Endothelial cell of umbilical vein (primary cell): ENCODE results near the gene HOXB5. TPM values are rescaled to one million over a fixed set of nuclear protein-coding genes. Genes with fewer than 3 reads are reported as not detected.

Source experiments
- BruUV-seq: library from RNA; stranded (reverse); fragments of 400-500 nt; replicated peaks from 2 replicates; lab custom pipeline; 2021; lab: Mats Ljungman, UMichigan
- CTCF ChIA-PET: fragments of 300-600, 350-600 bp; sonication (Branson Sonifier 250); formaldehyde crosslinking; loops from one replicate; lab custom pipeline; 2021; ENCODE audit warnings: antibody characterized with exemption, inconsistent platforms; lab: Charles Lee
- POLR2A ChIA-PET: fragments of 300-600, 350-600 bp; sonication (Branson Sonifier 250); formaldehyde crosslinking; loops from one replicate; lab custom pipeline; 2021; ENCODE audit warnings: antibody characterized with exemption, inconsistent platforms; lab: Charles Lee
- DNase-seq: peaks from one replicate; pipeline ENCODE4 v3.0.0-alpha.2; 2011; ENCODE audit warnings: low read depth, low spot score
- FAIRE-seq: peaks from 2 replicates; lab custom pipeline; 2011; peaks lifted over from hg19 to GRCh38; lab: Jason Lieb, UNC
- H2AFZ ChIP-seq: 2 replicates; pipeline ENCODE4 v1.6.0; 2012; ENCODE audit warnings: low read depth, low read length, control low read depth, inconsistent platforms
- H3K27ac ChIP-seq: 2 replicates; pipeline ENCODE4 v1.5.1; 2011; ENCODE audit warnings: low read depth, mild to moderate bottlenecking, control low read depth, low read length, moderate library complexity; ENCODE audit not compliant: insufficient read depth
- H3K27me3 ChIP-seq, 2 experiments: 2 replicates each; pipeline versions ENCODE4 v1.6.0 to v1.6.1; 2011; ENCODE audit warnings: low read length in 2 of 2, mixed read lengths in 1 of 2; ENCODE audit not compliant: control insufficient read depth in 2 of 2, insufficient read depth in 2 of 2
- H3K36me3 ChIP-seq, 2 experiments: 2 replicates in 1 of 2; 3 replicates in 1 of 2; pipeline ENCODE4 v1.5.1; 2011; ENCODE audit warnings: low read length in 2 of 2, mild to moderate bottlenecking in 1 of 2, moderate library complexity in 1 of 2; ENCODE audit not compliant: control insufficient read depth in 2 of 2, insufficient read depth in 2 of 2; ENCODE audit errors: extremely low read depth in 1 of 2
- H3K4me1 ChIP-seq: 3 replicates; pipeline ENCODE4 v1.5.1; 2011; ENCODE audit warnings: mild to moderate bottlenecking, low read length; ENCODE audit not compliant: control insufficient read depth, insufficient read depth; ENCODE audit errors: extremely low read depth
- H3K4me2 ChIP-seq: 2 replicates; pipeline ENCODE4 v1.6.1; 2011; ENCODE audit warnings: low read length, control low read depth, mixed read lengths; ENCODE audit not compliant: insufficient read depth
- H3K4me3 ChIP-seq, 3 experiments: fragments of 200-600 bp in 1 of 3; sonication (generic), shearing (Covaris generic) in 1 of 3; replicated peaks in 1 of 3; 2 replicates each; pipeline ENCODE4 v1.5.1; 2011 to 2016; ENCODE audit warnings: control low read depth in 3 of 3, low read length in 3 of 3, mild to moderate bottlenecking in 2 of 3, inconsistent platforms in 1 of 3, low read depth in 1 of 3, moderate library complexity in 1 of 3; ENCODE audit not compliant: insufficient read depth in 1 of 3
- H3K79me2 ChIP-seq: 2 replicates; pipeline ENCODE4 v1.6.0; 2012; ENCODE audit warnings: low read length, inconsistent platforms; ENCODE audit not compliant: control insufficient read depth, insufficient read depth
- H3K9ac ChIP-seq: replicated peaks from 2 replicates; pipeline ENCODE3; 2011; ENCODE audit warnings: low read length, control low read depth; ENCODE audit not compliant: insufficient read depth; ENCODE audit errors: extremely low read depth
- H3K9me1 ChIP-seq: replicated peaks from 3 replicates; pipeline ENCODE4 v1.6.0; 2011; ENCODE audit warnings: mild to moderate bottlenecking, low read length; ENCODE audit not compliant: control insufficient read depth, insufficient read depth; ENCODE audit errors: extremely low read depth
- H3K9me3 ChIP-seq: replicated peaks from 2 replicates; pipeline ENCODE4 v1.5.1; 2012; ENCODE audit warnings: low read length, inconsistent platforms; ENCODE audit not compliant: control insufficient read depth, insufficient read depth
- H4K20me1 ChIP-seq: replicated peaks from 2 replicates; pipeline ENCODE3; 2011; ENCODE audit warnings: mild to moderate bottlenecking, low read length; ENCODE audit not compliant: control insufficient read depth, insufficient read depth; ENCODE audit errors: extremely low read depth
- CTCF ChIP-seq, 2 donors: IDR thresholded peaks; 1 replicate in 1 of 2; 2 replicates in 1 of 2; pipeline ENCODE4 v1.5.1; 2011; ENCODE audit warnings: low read length in 2 of 2, mild to moderate bottlenecking in 2 of 2, moderate library complexity in 2 of 2, control low read depth in 1 of 2, inconsistent platforms in 1 of 2, low read depth in 1 of 2; ENCODE audit not compliant: insufficient read depth in 1 of 2; ENCODE audit errors: extremely low read depth in 1 of 2
- EZH2 ChIP-seq: IDR thresholded peaks from 2 replicates; pipeline ENCODE4 v1.6.1; 2012; ENCODE audit warnings: borderline replicate concordance, low read depth, mild to moderate bottlenecking, moderate library complexity, low read length, inconsistent platforms; ENCODE audit not compliant: severe bottlenecking
- FOS ChIP-seq: IDR thresholded peaks from 2 replicates; pipeline ENCODE4 v1.6.1; 2011; ENCODE audit warnings: mild to moderate bottlenecking, low read length, moderate library complexity, borderline replicate concordance; ENCODE audit not compliant: insufficient read depth
- GATA2 ChIP-seq: IDR thresholded peaks from 2 replicates; pipeline ENCODE4 v1.7.0; 2011; ENCODE audit warnings: low read depth, mild to moderate bottlenecking, moderate library complexity, mixed read lengths, low read length; ENCODE audit not compliant: insufficient read length, insufficient read depth
- JUN ChIP-seq: IDR thresholded peaks from 2 replicates; pipeline ENCODE4 v1.6.1; 2011; ENCODE audit warnings: borderline replicate concordance, low read depth; ENCODE audit not compliant: insufficient read length, insufficient read depth
- MYC ChIP-seq: IDR thresholded peaks from one replicate; pipeline ENCODE4 v1.6.1; 2011; ENCODE audit warnings: mild to moderate bottlenecking, low read depth, low read length
- POLR2A ChIP-seq: IDR thresholded peaks from 2 replicates; pipeline ENCODE4 v1.6.1; 2012; ENCODE audit warnings: low read depth, mild to moderate bottlenecking, control low read depth, low read length
- POLR2AphosphoS5 ChIP-seq: IDR thresholded peaks from 2 replicates; pipeline ENCODE4 v1.6.1; 2012; ENCODE audit warnings: low read depth, mild to moderate bottlenecking, control low read depth, low read length, moderate library complexity; ENCODE audit not compliant: insufficient read depth
- dilution Hi-C: fragments of 300-500 bp; cut with MboI; formaldehyde crosslinking; loops from one replicate; pipeline ENCODE4 v1.15.0; 2019; ENCODE audit warnings: low sequenced_read_pairs; ENCODE audit not compliant: extremely low pct_ligation_motif_present
- intact Hi-C: fragments of 100-400 bp; cut with micrococcal nuclease; formaldehyde crosslinking; loops from one replicate; pipeline ENCODE4 v1.10.0; 2022
- polyA plus RNA-seq, 4 experiments: library from polyadenylated mRNA; depleted of rRNA in 3 of 4; stranded (reverse) in 3 of 4; unstranded in 1 of 4; fragments of >200 nt; gene quantifications; 2 replicates each; pipeline versions ENCODE4 v1.2.1 to v1.2.3, GENCODE V29; 2011 to 2012; ENCODE audit warnings: missing spikeins in 1 of 4
- total RNA-seq: library from RNA; stranded (reverse); gene quantifications from 2 replicates; pipeline ENCODE4 v1.2.3, GENCODE V29; 2021
- TF ChIP-seq, protein P1 (sequence below): IDR thresholded peaks from 2 replicates; pipeline ENCODE4 v1.6.1; 2011; ENCODE audit not compliant: insufficient read depth, insufficient read length

The HOXB5 gene
- total and polyA plus RNA-seq, 2 donors (not counting 3 experiments of a cell fraction or from before 2014, with no cell fraction given): 2.0 to 8.5 TPM

GRCh38 chr17:48575673-48576478 is 17.7 kb downstream of the HOXB5 start:
- Histone ChIP-seq H3K4me1 (peaks cover 79% of the 10 kb centered on the region), H3K9me1 (no peaks in the 10 kb centered on the region), H3K36me3 (peaks cover 0 to 3% of the 10 kb centered on the region in 2 experiments), H2AFZ (no peak overlapping the region), H3K79me2 (peaks cover 93% of the 10 kb centered on the region), H3K4me3 (peak overlapping the region; percentile 9 to 69 (median 46)), H3K9ac (peak overlapping the region; percentile 54), H3K9me3 (no peaks in the 10 kb centered on the region), H3K27ac (peak overlapping the region; percentile 66), H3K27me3 (no peaks in the 10 kb centered on the region), H4K20me1 (no peaks in the 10 kb centered on the region), H3K4me2 (peak overlapping the region; percentile 81)
- intact Hi-C loops: loop anchor here (1.0 kb wide), 1 partner anchor 32 kb away; no protein-coding TSS in a partner anchor
- ChIA-PET CTCF (interaction anchor here (1.0 to 2.4 kb wide), 3 partner anchors 19 to 27 kb away, joined by 3 to 9 read pairs (median 4); no protein-coding TSS in a partner anchor), POLR2A (no interaction called here)
- no TSS peak for BruUV-seq
- TF ChIP-seq MYC: no peak
- no peak for TF ChIP-seq POLR2A
- dilution Hi-C loops: no loop called here
- DNase-seq (peak; percentile 65), FAIRE-seq (peak; percentile 47)

GRCh38 chr17:48575066-48575582 is 18.5 kb downstream of the HOXB5 start:
- ChIA-PET POLR2A (no interaction called here), CTCF (interaction anchor here (0.7 to 2.4 kb wide), 3 partner anchors 19 to 222 kb away, joined by 3 to 9 read pairs (median 4); no protein-coding TSS in a partner anchor)
- no TSS peak for BruUV-seq
- dilution Hi-C loops (no loop called here), intact Hi-C loops (loop anchor here (1.0 kb wide), 1 partner anchor 31 kb away; no protein-coding TSS in a partner anchor)
- H3K9ac ChIP-seq: peak overlapping the region; percentile 29
- H3K27ac ChIP-seq: peak overlapping the region; percentile 47
- no peak overlapping the region for H2AFZ ChIP-seq
- no peaks in the 10 kb centered on the region for H3K27me3 ChIP-seq
- peak overlapping the region; percentile 81 for H3K4me2 ChIP-seq
- TF ChIP-seq MYC (no peak), POLR2AphosphoS5 (no peak), CTCF (IDR thresholded peaks at IDR 0.05; ENCODE audit: extremely low read depth in 1 of 2, insufficient read depth in 1 of 2, low read depth in 1 of 2, low read length in 2 of 2) (no peak), EZH2 (no peak), GATA2 (no peak), JUN (no peak), FOS (no peak), POLR2A (no peak)
- TF ChIP-seq, protein P1, sequence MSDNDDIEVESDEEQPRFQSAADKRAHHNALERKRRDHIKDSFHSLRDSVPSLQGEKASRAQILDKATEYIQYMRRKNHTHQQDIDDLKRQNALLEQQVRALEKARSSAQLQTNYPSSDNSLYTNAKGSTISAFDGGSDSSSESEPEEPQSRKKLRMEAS: no peak
- H3K79me2 ChIP-seq: peaks cover 94% of the 10 kb centered on the region
- no peaks in the 10 kb centered on the region for H3K9me3 ChIP-seq
- H3K9me1 ChIP-seq: no peaks in the 10 kb centered on the region
- peak; percentile 53 for DNase-seq
- FAIRE-seq: peak; percentile 38
- H3K4me3 ChIP-seq: peak overlapping the region in 2 of 3 experiments; percentile 9 to 46
- H4K20me1 ChIP-seq: no peaks in the 10 kb centered on the region
- peaks cover 80% of the 10 kb centered on the region for H3K4me1 ChIP-seq
- peaks cover 0 to 3% of the 10 kb centered on the region in 2 experiments for H3K36me3 ChIP-seq
